GM12892 (cell line): ENCODE measurements around the gene LZIC.

Experiments used
- POLR2A ChIP-seq: IDR thresholded peaks from 2 replicates; pipeline ENCODE4 v1.6.1; 2011; ENCODE audit warnings: low read depth, low read length, control low read depth
- POLR2AphosphoS5 ChIP-seq: IDR thresholded peaks from 2 replicates; pipeline ENCODE4 v1.6.1; 2011; ENCODE audit warnings: low read depth, low read length, control low read depth
- TAF1 ChIP-seq: IDR thresholded peaks from 2 replicates; pipeline ENCODE4 v1.6.1; 2011; ENCODE audit warnings: low read depth, mild to moderate bottlenecking, control low read depth, low read length, borderline replicate concordance

GRCh38 chr1:9904596-9904995, 38.6 kb downstream of the LZIC start:
- TF ChIP-seq POLR2A (no peak), POLR2AphosphoS5 (no peak), TAF1 (no peak)
